LHCN-M2 (cell line): ENCODE results near the gene POU5F1. TPM values are rescaled to one million over a fixed set of nuclear protein-coding genes. Genes with fewer than 3 reads are reported as not detected.
"Not testable (repeated sequence)": the region's sequence is repeated elsewhere in the genome, so short reads cannot be mapped to it uniquely, and the experiment has no call there.

ENCODE experiments used
- DNase-seq: peaks from one replicate; pipeline ENCODE4 v3.0.0-alpha.2; 2012; ENCODE audit warnings: low read depth
- polyA plus RNA-seq: library from polyadenylated mRNA; unstranded; fragments of >200 nt; gene quantifications from one replicate; pipeline ENCODE4 v1.2.1, GENCODE V29; 2012; ENCODE audit warnings: missing spikeins
- total RNA-seq: library from RNA; depleted of rRNA; stranded (reverse); fragments of >200 nt; gene quantifications from 2 replicates; pipeline ENCODE4 v1.2.3, GENCODE V29; 2014; rRNA removed

The POU5F1 gene
- 0.63 and 1.3 TPM in 2 replicates for total RNA-seq
- 2.3 TPM for polyA plus RNA-seq

DNA sequence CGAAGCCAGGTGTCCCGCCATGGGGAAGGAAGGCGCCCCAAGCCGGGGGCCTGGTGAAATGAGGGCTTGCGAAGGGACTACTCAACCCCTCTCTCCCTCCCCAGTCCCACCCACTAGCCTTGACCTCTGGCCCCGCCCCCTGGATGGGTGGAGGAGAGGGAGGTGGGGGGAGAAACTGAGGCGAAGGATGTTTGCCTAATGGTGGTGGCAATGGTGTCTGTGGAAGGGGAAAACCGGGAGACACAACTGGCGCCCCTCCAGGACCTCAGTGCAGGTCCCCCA, at the start of gene POU5F1:
POU5F1 (minus strand) TSS at position 83 of the 282 bp plus-strand sequence; CDS start at position 21, 62 bp downstream.
- DNase-seq = no peak

DNA sequence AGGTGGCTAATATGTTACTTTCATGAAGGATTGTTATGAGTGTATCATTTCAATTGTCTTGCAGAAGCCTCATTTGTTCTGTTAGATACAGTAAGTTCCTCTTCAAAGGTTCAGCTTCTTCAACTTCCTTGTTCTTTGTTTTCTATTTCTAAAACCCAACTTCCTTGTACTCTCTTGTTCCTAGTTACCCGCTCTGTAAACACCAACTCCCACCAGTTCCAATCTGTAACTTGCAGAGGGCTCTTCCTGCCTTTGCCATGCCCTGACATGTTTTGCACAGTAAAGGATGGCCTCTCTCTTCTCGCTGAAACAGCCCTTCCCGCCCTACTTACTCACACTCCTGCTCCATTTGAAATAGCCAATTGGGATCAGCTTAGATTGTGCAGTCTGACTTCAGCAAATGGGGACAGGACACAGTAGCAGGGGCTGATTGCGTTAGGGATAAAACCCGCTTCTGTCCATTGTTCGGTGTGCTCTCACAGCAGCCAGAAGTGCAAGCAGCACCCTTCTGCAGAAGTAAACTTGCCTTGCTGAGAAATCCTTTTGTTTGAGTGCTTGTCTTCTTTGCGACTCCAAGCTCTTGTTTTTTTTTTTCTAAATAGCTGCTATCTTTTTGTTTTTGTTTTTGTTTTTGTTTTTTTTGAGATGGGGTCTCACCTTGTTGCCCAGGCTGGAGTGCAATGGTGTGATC, 45.9 kb upstream of the POU5F1 start:
- DNase-seq = no peak

DNA sequence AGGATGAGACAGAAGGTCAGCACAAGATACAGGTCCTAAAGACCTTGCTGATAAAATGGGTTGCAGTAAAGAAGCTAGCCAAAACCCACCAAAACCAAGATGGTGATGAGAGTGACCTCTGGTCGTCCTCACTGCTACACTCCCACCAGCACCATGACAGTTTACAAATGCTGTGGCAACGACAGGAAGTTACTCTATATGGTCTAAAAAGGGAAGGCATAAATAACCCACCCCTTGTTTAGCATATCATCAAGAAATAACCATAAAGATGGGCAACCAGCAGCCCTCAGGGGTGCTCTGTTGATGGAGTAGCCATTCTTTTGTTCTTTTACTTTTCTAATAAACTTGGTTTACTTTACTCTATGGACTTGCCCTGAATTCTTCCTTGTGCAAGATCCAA, 44.7 kb upstream of the POU5F1 start:
- DNase-seq = not testable (repeated sequence)

DNA sequence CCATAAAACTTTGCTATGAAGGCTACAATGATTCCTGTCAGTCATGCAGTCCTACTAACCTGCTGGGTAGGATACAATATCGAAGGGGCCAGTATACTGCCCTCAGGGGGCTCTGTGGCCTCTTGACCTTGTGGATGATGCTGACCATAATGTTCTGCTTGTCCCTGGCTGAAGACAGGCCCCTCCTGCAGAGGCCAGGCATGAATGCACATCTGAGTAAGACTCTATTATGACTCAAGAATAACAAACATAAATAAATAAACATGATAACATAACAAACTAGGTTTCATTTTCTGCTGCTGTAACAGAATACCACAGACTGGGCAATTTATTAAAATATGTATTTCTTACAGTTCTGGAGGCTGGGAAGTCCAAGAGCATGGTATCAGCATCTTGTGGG, 44.0 kb upstream of the POU5F1 start:
- DNase-seq = peak; percentile 44

DNA sequence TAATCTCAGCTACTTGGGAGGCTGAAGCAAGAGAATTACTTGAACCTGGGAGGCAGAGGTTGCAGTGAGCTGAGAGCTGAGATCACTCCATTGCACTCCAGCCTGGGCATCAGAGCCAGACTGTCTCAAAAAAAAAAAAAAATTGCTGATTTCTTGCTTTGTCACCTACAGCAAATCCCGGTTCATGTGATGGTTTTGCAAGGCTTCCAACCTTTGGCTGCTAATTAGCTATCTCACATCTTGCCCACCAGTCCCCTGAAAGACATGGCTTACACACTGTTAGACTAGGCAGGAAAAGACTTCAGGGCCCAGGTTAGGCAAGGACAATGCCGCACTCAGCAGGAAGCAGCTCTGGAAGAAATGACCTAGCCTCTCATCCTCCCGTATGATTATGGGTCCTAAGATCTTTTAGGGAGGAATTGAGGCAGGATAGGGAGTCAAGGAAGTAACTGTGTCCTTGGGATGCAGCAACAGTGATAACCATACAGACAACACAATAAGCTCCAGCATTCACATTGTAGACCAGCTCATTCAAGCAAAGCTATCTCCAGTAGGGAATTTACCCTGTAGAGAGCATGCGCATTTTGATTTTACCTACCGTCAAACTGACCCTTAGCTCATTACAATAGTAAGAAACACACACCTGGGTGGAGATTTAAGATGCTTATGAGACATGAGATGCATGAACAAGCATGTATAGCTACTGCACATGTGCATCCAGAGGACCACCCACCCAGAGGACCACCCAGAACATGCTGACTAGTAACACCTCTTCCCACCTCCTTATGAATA, 40.5 kb upstream of the POU5F1 start:
- DNase-seq = no peak

DNA sequence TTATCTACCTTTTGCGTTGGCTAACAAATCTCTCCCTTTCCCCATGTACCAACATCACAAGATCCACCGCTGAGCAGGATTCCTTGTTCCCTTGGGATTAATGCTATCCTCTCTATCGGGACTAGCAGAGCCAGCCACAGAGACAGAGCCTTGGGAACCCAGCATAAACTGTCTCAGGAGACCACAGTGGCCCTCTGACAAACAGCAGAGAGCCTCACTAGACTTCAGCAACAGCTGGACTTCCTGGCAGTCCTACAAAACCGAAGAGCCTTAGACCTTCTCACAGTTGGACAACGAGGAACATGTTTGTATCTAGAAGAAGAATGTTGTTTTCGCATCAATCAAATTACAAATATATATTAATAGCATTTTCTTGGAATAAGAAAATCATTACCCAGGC, 39.6 kb upstream of the POU5F1 start:
- peak; percentile 13 for DNase-seq

DNA sequence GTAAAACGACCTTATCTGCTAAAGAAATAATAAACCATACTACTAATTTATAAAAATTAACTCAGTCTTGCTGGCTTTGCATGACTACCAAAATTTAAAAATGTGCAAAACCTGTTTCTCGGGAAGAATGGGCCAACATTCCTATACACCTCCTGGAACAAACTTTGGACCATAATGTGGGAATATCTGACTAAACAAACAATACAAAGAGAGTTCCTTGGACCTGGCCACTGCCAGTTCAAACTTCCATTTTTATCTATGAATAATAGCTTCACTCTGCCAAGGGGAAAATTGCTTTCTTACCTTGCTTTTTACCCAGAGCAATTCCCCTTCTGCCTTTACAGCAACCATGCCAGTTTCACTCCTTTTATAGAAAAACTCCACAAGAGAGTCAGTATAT, 38.7 kb upstream of the POU5F1 start:
- no peak for DNase-seq

DNA sequence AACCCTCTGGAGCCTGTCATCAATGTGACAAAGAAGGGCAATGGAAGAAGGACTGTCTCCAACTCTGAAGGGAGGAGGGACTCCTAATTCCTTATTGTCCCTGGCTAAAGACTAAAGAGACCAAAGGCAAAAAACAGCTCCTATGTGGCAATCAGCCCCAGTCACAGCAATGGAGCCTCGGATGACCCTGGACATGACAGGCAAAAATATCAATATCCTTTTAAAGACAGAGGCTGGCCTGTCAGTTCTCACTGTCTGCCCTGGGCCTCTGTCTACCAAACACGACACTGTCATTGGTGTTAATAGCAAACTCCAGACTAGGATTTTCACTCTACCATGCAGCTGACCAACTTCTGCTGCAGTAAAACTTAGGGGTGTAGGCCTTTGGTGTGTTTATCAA, 38.0 kb upstream of the POU5F1 start:
- no peak for DNase-seq

DNA sequence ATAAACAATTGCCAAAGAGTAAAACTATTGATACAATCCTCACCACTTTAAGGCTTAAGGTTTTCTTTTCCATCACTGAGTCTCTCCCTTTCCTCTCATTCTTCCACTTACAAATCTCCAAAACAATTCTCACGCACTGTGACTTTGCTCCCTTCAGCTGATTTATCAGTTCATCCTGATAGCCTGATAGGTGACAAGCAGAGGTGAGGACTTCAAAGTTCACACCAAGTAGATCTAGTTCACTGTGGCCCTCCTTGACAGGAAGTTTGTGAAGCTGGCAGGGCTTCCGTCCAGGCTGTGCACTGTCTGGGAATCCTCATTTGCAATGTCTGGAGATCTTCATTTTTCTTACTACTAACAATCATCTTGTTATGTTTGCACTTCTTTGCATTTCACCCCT, 35.2 kb upstream of the POU5F1 start:
- DNase-seq = no peak

DNA sequence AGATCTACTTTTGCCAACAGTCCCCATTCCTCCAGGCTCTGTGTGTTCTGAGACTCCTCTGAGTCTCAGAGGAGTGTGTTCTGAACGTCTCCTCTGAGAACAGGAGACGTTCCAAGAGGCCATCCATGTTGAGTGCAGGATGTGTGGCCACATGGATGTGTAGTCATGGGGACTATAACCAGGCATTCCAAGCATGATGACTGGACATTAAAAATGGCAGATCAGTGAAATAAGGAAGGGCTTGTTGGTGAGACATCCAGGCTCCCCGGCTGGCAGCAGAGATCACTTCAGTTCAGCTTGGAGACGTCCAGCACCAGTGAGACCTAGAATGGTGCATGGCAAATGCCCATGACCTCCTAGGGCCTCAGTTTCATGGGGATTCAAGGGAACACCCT, 34.3 kb upstream of the POU5F1 start:
- DNase-seq = no peak

DNA sequence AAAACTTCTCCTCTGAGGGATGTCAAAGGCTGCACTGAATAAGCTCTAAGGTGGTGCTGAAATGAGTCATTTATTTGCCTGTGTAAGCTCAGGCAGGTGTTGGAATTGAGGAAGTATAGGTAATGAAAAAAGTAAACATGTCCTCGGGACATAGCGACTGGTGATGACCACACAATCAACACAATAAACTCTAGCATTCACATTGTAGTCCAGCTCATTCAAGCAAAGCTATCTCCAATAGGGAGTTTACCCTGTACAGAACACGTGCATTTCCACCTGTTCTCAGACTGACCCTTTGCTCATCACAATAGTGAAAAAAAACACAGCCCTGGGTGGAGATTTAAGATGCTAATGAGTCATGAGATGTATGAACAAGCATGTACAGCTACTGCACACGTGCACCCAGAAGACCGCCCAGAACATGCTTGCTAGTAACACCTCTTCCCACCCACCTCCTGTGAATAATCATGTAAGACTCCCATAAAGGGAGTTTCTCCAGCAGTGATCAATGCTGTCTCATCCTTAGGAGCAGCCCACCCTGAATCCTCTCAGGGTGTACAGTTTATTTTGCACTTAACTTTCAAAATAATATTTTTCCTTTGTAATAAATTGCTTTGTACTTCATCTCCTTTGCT, 33.0 kb upstream of the POU5F1 start:
- DNase-seq = peak; percentile 76

DNA sequence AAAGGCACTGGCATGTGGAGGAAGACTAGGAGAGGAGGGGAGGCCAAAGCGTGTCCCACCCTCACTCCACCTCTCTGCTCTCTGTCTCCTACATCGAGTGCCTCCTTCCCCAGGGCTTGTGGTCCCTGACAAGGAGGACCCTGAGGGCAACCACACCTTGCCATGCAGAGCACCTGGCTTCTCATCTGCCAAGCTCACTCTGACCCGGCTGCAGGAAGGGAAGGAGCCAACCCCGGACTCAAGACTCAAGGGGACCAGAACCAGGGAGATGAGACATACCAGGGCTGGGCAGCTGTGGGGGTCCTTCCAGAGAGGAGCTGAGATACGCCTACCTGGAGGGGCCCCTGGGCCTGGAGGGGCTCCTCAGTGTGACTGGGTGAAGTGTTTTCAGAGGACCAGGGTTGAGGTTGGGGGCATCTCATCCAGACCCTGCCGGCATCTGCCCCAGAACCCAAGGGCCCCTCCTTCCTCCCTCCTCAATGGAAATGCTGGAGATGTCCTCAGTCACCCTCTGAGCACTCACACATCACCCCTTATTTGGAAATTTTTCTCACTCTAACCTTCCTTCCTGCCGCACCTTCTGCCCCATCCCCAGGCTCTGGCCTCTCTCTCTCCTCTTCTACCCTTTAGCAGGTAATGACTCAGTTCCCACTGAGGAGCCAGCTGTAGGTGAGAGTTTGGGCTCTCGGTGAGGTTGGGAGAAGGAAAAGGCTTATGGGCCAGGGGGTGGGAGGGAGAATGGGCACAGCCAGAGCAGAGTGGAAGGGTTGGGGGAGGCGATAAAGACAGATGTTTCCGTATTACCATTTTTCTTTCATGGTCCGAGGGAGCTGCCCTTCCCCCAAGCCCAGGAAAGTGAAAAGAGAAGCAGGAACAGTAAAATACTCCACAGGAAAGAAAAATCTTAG, 32.0 kb upstream of the POU5F1 start:
- no peak for DNase-seq

DNA sequence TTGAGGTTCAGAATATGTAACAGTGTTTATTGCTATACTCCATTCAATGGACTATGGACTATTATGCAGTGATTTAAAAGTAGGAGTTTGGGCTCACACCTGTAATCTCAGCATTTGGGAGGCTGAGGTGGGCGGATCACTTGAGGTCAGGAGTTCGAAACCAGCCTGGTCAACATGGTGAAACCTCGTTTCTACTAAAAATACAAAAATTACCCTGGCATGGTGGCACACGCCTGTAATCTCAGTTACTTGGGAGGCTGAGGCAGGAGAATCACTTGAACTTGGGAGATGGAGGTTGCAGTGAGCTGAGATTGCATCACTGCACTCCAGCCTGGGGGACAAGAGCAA, 28.6 kb upstream of the POU5F1 start:
- not testable (repeated sequence) for DNase-seq

DNA sequence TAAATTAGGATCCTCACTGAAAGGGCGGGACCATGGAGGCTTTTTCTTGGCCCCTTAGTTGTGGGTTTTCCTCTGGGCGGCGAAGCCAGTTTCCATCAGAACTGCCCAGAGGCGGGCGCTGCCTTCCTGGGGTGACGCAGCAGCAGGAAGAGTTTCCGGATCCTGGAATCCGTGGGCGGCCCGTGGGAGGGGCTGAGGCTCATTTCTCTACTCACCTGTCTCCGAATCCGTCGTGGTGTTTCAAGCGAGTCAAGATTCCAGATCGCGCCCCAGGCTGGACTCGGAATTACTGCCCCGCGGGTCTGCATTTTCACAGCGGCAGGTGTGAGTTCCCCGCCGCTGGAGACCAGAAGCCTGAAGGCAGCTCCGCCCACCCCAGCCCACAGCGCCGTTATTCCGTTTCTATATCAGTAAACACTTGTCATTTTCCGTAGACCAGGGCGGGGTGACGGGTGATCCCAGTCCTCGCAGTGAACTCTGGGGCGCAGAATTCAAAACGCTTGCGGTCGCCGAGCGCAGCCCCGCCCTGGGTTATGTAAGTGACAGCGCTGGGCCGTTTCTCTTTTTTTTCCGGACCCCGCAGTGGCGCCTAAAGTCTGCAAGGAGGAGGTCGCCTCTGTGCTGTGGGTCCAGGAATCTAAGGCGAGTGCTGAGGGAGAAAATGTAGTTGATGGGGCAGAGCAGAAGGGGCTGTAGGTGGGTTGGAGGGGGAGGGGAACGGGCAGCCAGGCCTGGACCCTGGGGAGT, 27.2 kb upstream of the POU5F1 start:
- DNase-seq = peak; percentile 78

DNA sequence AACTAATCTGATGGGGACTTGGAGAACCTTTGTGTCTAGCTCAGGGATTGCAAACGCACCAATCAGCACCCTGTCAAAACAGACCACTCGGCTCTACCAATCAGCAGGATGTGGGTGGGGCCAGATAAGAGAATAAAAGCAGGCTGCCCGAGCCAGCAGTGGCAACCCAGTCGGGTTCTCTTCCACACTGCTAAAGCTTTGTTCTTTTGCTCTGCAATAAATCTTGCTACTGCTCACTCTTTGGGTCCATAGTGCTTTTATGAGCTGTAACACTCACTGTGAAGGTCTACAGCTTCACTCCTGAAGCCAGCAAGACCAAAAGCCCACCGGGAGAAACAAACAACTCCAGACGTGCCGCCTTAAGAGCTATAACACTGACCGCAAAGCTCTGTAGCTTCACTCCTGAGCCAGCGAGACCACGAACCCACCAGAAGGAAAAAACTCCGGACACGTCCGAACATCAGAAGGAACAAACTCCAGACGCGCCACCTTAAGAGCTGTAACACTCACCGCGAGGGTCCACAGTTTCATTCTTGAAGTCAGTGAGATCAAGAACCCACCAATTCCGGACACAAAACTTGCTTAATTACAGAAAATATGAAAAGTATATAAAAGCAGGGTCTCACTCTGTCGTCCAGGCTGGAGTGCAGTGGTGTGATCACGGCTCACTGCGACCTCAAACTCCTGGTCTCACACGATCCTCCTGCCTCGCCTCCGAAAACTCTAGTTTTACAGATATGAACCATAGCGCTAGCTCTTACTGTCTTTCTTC, 26.0 kb upstream of the POU5F1 start:
- DNase-seq = not testable (repeated sequence)

DNA sequence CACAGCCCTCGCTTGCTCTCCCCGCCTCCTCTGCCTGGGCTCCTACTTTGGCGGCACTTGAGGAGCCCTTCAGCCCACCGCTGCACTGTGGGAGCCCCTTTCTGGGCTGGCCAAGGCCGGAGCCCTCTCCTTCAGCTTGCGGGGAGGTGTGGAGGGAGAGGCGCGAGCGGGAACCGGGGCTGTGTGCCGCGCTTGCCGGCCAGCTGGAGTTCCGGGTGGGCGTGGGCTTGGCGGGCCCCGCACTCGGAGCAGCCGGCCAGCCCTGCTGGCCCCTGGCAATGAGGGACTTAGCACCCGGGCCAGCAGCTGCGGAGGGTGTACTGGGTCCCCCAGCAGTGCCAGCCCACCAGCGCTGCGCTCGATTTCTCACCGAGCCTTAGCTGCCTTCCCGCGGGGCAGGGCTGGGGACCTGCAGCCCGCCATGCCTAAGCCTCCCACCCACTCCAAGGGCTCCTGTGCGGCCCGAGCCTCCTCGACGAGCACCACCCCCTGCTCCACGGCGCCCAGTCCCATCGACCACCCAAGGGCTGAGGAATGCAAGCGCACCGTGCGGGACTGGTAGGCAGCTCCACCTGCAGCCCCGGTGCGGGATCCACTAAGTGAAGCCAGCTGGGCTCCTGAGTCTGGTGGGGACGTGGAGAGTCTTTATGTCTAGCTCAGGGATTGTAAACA, 25.0 kb upstream of the POU5F1 start:
- DNase-seq = not testable (repeated sequence)

DNA sequence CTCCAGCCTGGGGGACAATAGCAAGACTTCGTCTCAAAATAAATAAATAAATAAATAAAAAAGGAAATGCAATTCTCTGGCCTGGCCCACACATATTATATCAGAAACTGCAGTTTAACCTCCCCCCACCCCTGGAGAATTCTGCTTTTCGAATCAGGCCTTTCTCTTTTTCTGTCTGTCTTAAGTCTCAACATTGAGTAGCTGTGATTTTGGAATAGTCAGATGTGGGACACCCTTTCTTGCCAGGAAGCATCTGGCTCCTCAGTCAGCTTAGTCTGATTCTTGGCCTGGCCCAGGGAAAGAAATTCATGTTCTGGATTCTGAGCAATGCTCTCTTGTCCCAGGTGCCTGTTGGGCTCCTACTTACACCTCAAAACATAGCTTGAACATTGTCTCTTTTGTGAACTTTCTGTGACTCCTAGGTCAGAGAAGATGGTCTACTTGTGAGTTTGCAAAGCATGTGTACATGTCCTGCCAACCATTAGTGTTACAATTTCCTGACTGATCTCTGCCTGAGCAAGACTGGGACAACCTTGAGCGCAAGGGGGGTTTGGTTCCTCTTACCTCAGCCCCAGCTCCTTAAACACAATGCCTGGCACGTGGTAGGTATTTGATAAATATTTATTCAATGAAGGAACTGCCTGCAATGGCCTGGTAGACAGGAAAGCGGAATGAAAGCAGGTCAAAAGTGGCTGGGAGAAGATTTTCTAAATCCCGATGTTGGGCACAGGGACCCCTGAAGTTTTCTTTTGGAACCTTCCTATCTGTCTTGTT, 23.8 kb upstream of the POU5F1 start:
- DNase-seq = no peak

DNA sequence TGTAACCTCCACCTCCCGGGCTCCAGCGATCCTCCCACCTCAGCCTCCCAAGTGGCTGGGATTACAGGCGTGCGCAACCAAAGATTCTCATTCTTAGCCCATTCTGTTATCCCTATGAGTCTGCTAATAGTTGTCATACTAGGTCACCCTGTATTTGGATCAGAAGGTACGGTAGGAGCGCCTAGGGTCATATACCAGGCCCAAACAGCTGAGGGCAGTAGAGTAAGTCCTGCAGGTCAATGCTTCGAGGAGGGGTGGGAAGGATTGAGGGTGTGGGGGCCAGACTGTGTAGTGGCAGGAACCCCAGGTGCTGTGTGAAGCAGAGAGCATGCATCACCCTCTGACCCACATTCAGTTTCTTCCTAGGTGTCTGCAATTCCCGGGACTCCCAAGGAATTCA, 22.7 kb upstream of the POU5F1 start:
- DNase-seq = no peak
